GM19035 (cell line): ENCODE measurements around the gene MYB.
"Not testable (repeated sequence)": the region's sequence is repeated elsewhere in the genome, so short reads cannot be mapped to it uniquely, and the experiment has no call there.

ENCODE experiments used
- ATAC-seq: cut with Tn5 transposase; IDR thresholded peaks from one replicate; pipeline ENCODE4 v1.9.1; 2021; ENCODE audit not compliant: unreplicated experiment

The MYB gene

GRCh38 chr6:135180542-135181332 lies at the start of gene MYB:
Gene MYB, plus strand, starts transcription at chr6:135181308. Its CDS starts 206 bp downstream, at chr6:135181514.
- peak; percentile 37 for ATAC-seq

- ATAC-seq = no peak
Measured at GRCh38 chr6:135132776-135133175, 48.3 kb upstream of the MYB start.

GRCh38 chr6:135135835-135136234 lies 45.3 kb upstream of the MYB start:
- ATAC-seq = no peak

- no peak for ATAC-seq
Measured at GRCh38 chr6:135137826-135138225, 43.3 kb upstream of the MYB start.

- no peak for ATAC-seq
Measured at GRCh38 chr6:135141182-135141581, 39.9 kb upstream of the MYB start.

GRCh38 chr6:135141728-135142127 lies 39.4 kb upstream of the MYB start:
- no peak for ATAC-seq

GRCh38 chr6:135142232-135142631 lies 38.9 kb upstream of the MYB start:
- ATAC-seq = not testable (repeated sequence)

GRCh38 chr6:135144673-135145062 lies 36.4 kb upstream of the MYB start:
- ATAC-seq = no peak

GRCh38 chr6:135145063-135145800 lies 35.9 kb upstream of the MYB start:
- ATAC-seq = no peak

GRCh38 chr6:135146162-135146934 lies 34.8 kb upstream of the MYB start:
- ATAC-seq = no peak

GRCh38 chr6:135147637-135148592 lies 33.2 kb upstream of the MYB start:
- ATAC-seq = no peak

- no peak for ATAC-seq
Measured at GRCh38 chr6:135148889-135149288, 32.2 kb upstream of the MYB start.

GRCh38 chr6:135149376-135149775 lies 31.7 kb upstream of the MYB start:
- no peak for ATAC-seq

GRCh38 chr6:135150481-135150880 lies 30.6 kb upstream of the MYB start:
- ATAC-seq = not testable (repeated sequence)

- ATAC-seq = not testable (repeated sequence)
Measured at GRCh38 chr6:135154125-135154524, 27.0 kb upstream of the MYB start.

- ATAC-seq = no peak
Measured at GRCh38 chr6:135158397-135158796, 22.7 kb upstream of the MYB start.

GRCh38 chr6:135159531-135159930 lies 21.6 kb upstream of the MYB start:
- no peak for ATAC-seq

GRCh38 chr6:135161411-135162395 lies 19.4 kb upstream of the MYB start:
- no peak for ATAC-seq
